ENCODE results near the gene XRCC3. TPM values are rescaled to one million over a fixed set of nuclear protein-coding genes. Genes with fewer than 3 reads are reported as not detected.

XRCC3 gene
- polyA plus RNA-seq, 6 donors from 2014 or later, result 2.9 to 7.5 (median 5.7) TPM

GRCh38 chr14:103705118-103705503 lies 10.1 kb downstream of the XRCC3 start:
- no peak for DNase-seq
- no peak for ATAC-seq (ENCODE audit: low read depth in 2 of 2)
- Mint-ChIP-seq H3K27ac (peak overlapping the region in 1 of 6 donors; percentile 81), H3K4me3 (peak overlapping the region in 2 of 8 donors; percentile 12 to 21), H3K36me3 (no peaks in the 10 kb centered on the region), H3K4me1 (peaks cover 13 to 46% (median 28%) of the 10 kb centered on the region in 3 donors), H3K27me3 (no peaks in the 10 kb centered on the region), H3K9me3 (no peaks in the 10 kb centered on the region)

- ATAC-seq (ENCODE audit: low read depth in 2 of 2) (no peak), DNase-seq (no peak)
- Mint-ChIP-seq H3K4me1 (peaks cover 17 to 50% (median 29%) of the 10 kb centered on the region in 3 donors), H3K9me3 (no peaks in the 10 kb centered on the region), H3K4me3 (peak overlapping the region in 1 of 8 donors; percentile 21), H3K36me3 (no peaks in the 10 kb centered on the region), H3K27me3 (no peaks in the 10 kb centered on the region), H3K27ac (peak overlapping the region in 2 of 6 donors; percentile 24 to 81)
Observed at GRCh38 chr14:103704708-103705107, 10.5 kb downstream of the XRCC3 start.

GRCh38 chr14:103703433-103704385 lies 11.5 kb downstream of the XRCC3 start:
- Mint-ChIP-seq H3K9me3 (no peaks in the 10 kb centered on the region), H3K4me1 (peaks cover 16 to 53% (median 39%) of the 10 kb centered on the region in 3 donors), H3K27ac (peak overlapping the region in 5 of 6 donors; percentile 47 to 91 (median 66)), H3K36me3 (no peaks in the 10 kb centered on the region), H3K27me3 (no peaks in the 10 kb centered on the region), H3K4me3 (peak overlapping the region in 1 of 8 donors; percentile 10)
- ATAC-seq (ENCODE audit: low read depth in 2 of 2), result no peak
- no peak for DNase-seq

- no peak for DNase-seq
- H3K4me3 Mint-ChIP-seq, result peak overlapping the region in 3 of 8 donors; percentile 15 to 73 (median 54)
- H3K27me3 Mint-ChIP-seq, result no peaks in the 10 kb centered on the region
- peaks cover 16 to 58% (median 40%) of the 10 kb centered on the region in 3 donors for H3K4me1 Mint-ChIP-seq
- H3K9me3 Mint-ChIP-seq, result no peaks in the 10 kb centered on the region
- peak overlapping the region in 5 of 6 donors; percentile 15 to 67 (median 64) for H3K27ac Mint-ChIP-seq
- ATAC-seq (ENCODE audit: low read depth in 2 of 2), result no peak
- no peaks in the 10 kb centered on the region for H3K36me3 Mint-ChIP-seq
Observed at GRCh38 chr14:103702497-103703432, 12.5 kb downstream of the XRCC3 start.

GRCh38 chr14:103702095-103702494 lies 13.2 kb downstream of the XRCC3 start:
- no peaks in the 10 kb centered on the region for H3K9me3 Mint-ChIP-seq
- DNase-seq (no peak), ATAC-seq (ENCODE audit: low read depth in 2 of 2) (peak; percentile 16 to 29)
- H3K36me3 Mint-ChIP-seq, result no peaks in the 10 kb centered on the region
- peak overlapping the region in 3 of 6 donors; percentile 11 to 83 (median 64) for H3K27ac Mint-ChIP-seq
- H3K4me3 Mint-ChIP-seq, result peak overlapping the region in 4 of 8 donors; percentile 32 to 67 (median 44)
- no peaks in the 10 kb centered on the region for H3K27me3 Mint-ChIP-seq
- peaks cover 20 to 64% (median 44%) of the 10 kb centered on the region in 3 donors for H3K4me1 Mint-ChIP-seq

- Mint-ChIP-seq H3K4me3 (peak overlapping the region in 2 of 8 donors; percentile 12 to 32), H3K4me1 (peaks cover 30 to 76% (median 55%) of the 10 kb centered on the region in 3 donors)
Observed at GRCh38 chr14:103700753-103701490, 14.3 kb downstream of the XRCC3 start.

GRCh38 chr14:103699901-103700752 lies 15.1 kb downstream of the XRCC3 start:
- H3K27ac Mint-ChIP-seq, result peak overlapping the region in 3 of 6 donors; percentile 38 to 82 (median 47)
- H3K9me3 Mint-ChIP-seq, result no peaks in the 10 kb centered on the region
- no peak for ATAC-seq (ENCODE audit: low read depth in 2 of 2)
- peaks cover 37 to 81% (median 61%) of the 10 kb centered on the region in 3 donors for H3K4me1 Mint-ChIP-seq
- H3K27me3 Mint-ChIP-seq, result no peaks in the 10 kb centered on the region
- H3K36me3 Mint-ChIP-seq, result no peaks in the 10 kb centered on the region
- H3K4me3 Mint-ChIP-seq, result peak overlapping the region in 3 of 8 donors; percentile 18 to 37 (median 32)
- no peak for DNase-seq

More at GRCh38 chr14:103700753-103701490, 14.3 kb downstream of the XRCC3 start:
- H3K36me3 Mint-ChIP-seq, result no peaks in the 10 kb centered on the region
- peak overlapping the region in 3 of 6 donors; percentile 47 to 86 (median 64) for H3K27ac Mint-ChIP-seq
- DNase-seq (no peak), ATAC-seq (ENCODE audit: low read depth in 2 of 2) (no peak)
- no peaks in the 10 kb centered on the region for H3K27me3 Mint-ChIP-seq
- H3K9me3 Mint-ChIP-seq, result no peaks in the 10 kb centered on the region

- peak overlapping the region in 2 of 6 donors; percentile 19 to 41 for H3K27ac Mint-ChIP-seq
- no peaks in the 10 kb centered on the region for H3K36me3 Mint-ChIP-seq
- H3K27me3 Mint-ChIP-seq, result no peaks in the 10 kb centered on the region
Observed at GRCh38 chr14:103699261-103699661, 16.0 kb downstream of the XRCC3 start.

GRCh38 chr14:103698380-103699260 lies 16.6 kb downstream of the XRCC3 start:
- Mint-ChIP-seq H3K4me3 (peak overlapping the region in 1 of 8 donors; percentile 37), H3K27ac (peak overlapping the region in 2 of 6 donors; percentile 19 to 41), H3K27me3 (no peaks in the 10 kb centered on the region), H3K4me1 (peaks cover 37 to 72% (median 62%) of the 10 kb centered on the region in 3 donors), H3K9me3 (no peaks in the 10 kb centered on the region), H3K36me3 (no peaks in the 10 kb centered on the region)
- ATAC-seq (ENCODE audit: low read depth in 2 of 2) (peak; percentile 48 to 54), DNase-seq (peak; percentile 24)

More at GRCh38 chr14:103699261-103699661, 16.0 kb downstream of the XRCC3 start:
- no peak for ATAC-seq (ENCODE audit: low read depth in 2 of 2)
- Mint-ChIP-seq H3K4me3 (peak overlapping the region in 1 of 8 donors; percentile 18), H3K9me3 (no peaks in the 10 kb centered on the region), H3K4me1 (peaks cover 37 to 74% (median 61%) of the 10 kb centered on the region in 3 donors)
- DNase-seq, result no peak

- Mint-ChIP-seq H3K4me3 (peak overlapping the region in 1 of 8 donors; percentile 83), H3K4me1 (peaks cover 37 to 64% (median 60%) of the 10 kb centered on the region in 3 donors), H3K36me3 (no peaks in the 10 kb centered on the region), H3K27ac (peak overlapping the region in 3 of 6 donors; percentile 7 to 81 (median 81)), H3K27me3 (no peaks in the 10 kb centered on the region), H3K9me3 (no peaks in the 10 kb centered on the region)
- DNase-seq, result no peak
- no peak for ATAC-seq (ENCODE audit: low read depth in 2 of 2)
Observed at GRCh38 chr14:103697603-103698379, 17.5 kb downstream of the XRCC3 start.
